HEK293 (cell line): ENCODE data around the gene ZNF211.
A peak's percentile ranks its signal among the peaks of the same experiment; 100 is the strongest.

Experiments
- EGR2 ChIP-seq: fragments of 450-650 bp; formaldehyde crosslinking; IDR thresholded peaks from 2 replicates; pipeline ENCODE4 v1.5.1; 2016; ENCODE audit warnings: low read depth, missing biosample characterization, missing genetic modification characterization
- GLIS1 ChIP-seq: fragments of 450-650 bp; formaldehyde crosslinking; IDR thresholded peaks from 2 replicates; pipeline ENCODE4 v1.5.1; 2016; ENCODE audit warnings: missing biosample characterization, missing genetic modification characterization
- GLIS2 ChIP-seq: fragments of 450-650 bp; formaldehyde crosslinking; IDR thresholded peaks from 2 replicates; pipeline ENCODE4 v1.5.1; 2016; ENCODE audit warnings: missing biosample characterization, missing genetic modification characterization
- KLF10 ChIP-seq: fragments of 450-650 bp; IDR thresholded peaks from 2 replicates; pipeline ENCODE4 v1.5.1; 2018; ENCODE audit warnings: missing biosample characterization, mild to moderate bottlenecking, missing genetic modification characterization
- KLF8 ChIP-seq: fragments of 450-650 bp; formaldehyde crosslinking; IDR thresholded peaks from 2 replicates; pipeline ENCODE4 v1.5.1; 2016; ENCODE audit warnings: missing biosample characterization, missing genetic modification characterization
- KLF9 ChIP-seq: fragments of 450-650 bp; formaldehyde crosslinking; IDR thresholded peaks from 2 replicates; pipeline ENCODE4 v1.5.1; 2016; ENCODE audit warnings: missing biosample characterization, missing genetic modification characterization, low read depth
- SP3 ChIP-seq: fragments of 450-650 bp; formaldehyde crosslinking; IDR thresholded peaks from 2 replicates; pipeline ENCODE4 v1.5.1; 2016; ENCODE audit warnings: missing biosample characterization, missing genetic modification characterization
- SP7 ChIP-seq: fragments of 450-650 bp; formaldehyde crosslinking; IDR thresholded peaks from 2 replicates; pipeline ENCODE4 v1.5.1; 2016; ENCODE audit warnings: missing biosample characterization, missing genetic modification characterization
- YY1 ChIP-seq: fragments of 450-650 bp; formaldehyde crosslinking; IDR thresholded peaks from 2 replicates; pipeline ENCODE4 v1.5.1; 2018; ENCODE audit warnings: missing biosample characterization, missing genetic modification characterization
- YY2 ChIP-seq: fragments of 450-650 bp; formaldehyde crosslinking; IDR thresholded peaks from 2 replicates; pipeline ENCODE4 v1.5.1; 2016; ENCODE audit warnings: missing biosample characterization, missing genetic modification characterization
- ZBTB49 ChIP-seq: fragments of 450-650 bp; formaldehyde crosslinking; IDR thresholded peaks from 2 replicates; pipeline ENCODE4 v1.5.1; 2016; ENCODE audit warnings: missing biosample characterization, missing genetic modification characterization, low read depth
- ZBTB8A ChIP-seq: fragments of 450-650 bp; formaldehyde crosslinking; IDR thresholded peaks from 2 replicates; pipeline ENCODE4 v1.5.1; 2016; ENCODE audit warnings: missing biosample characterization, missing genetic modification characterization
- ZFHX2 ChIP-seq: fragments of 450-650 bp; formaldehyde crosslinking; conservative IDR thresholded peaks from 2 replicates; pipeline ENCODE4 v1.5.1; 2016; ENCODE audit warnings: missing biosample characterization, missing genetic modification characterization
- ZNF121 ChIP-seq: fragments of 450-650 bp; formaldehyde crosslinking; IDR thresholded peaks from 2 replicates; pipeline ENCODE4 v1.5.1; 2016; ENCODE audit warnings: missing biosample characterization, missing genetic modification characterization
- ZNF140 ChIP-seq: fragments of 450-650 bp; formaldehyde crosslinking; IDR thresholded peaks from 2 replicates; pipeline ENCODE4 v1.5.1; 2016; ENCODE audit warnings: missing biosample characterization, missing genetic modification characterization
- ZNF174 ChIP-seq: fragments of 450-650 bp; formaldehyde crosslinking; IDR thresholded peaks from 2 replicates; pipeline ENCODE4 v1.5.0; 2017; ENCODE audit warnings: missing biosample characterization, mild to moderate bottlenecking, missing genetic modification characterization
- ZNF211 ChIP-seq: fragments of 450-650 bp; formaldehyde crosslinking; IDR thresholded peaks from 2 replicates; pipeline ENCODE4 v1.5.1; 2016; ENCODE audit warnings: low read depth, missing biosample characterization, missing genetic modification characterization
- ZNF335 ChIP-seq: fragments of 450-650 bp; formaldehyde crosslinking; conservative IDR thresholded peaks from 2 replicates; pipeline ENCODE4 v1.5.1; 2016; ENCODE audit warnings: missing biosample characterization, missing genetic modification characterization
- ZNF510 ChIP-seq: fragments of 450-650 bp; formaldehyde crosslinking; IDR thresholded peaks from 2 replicates; pipeline ENCODE4 v1.5.1; 2018; ENCODE audit warnings: mild to moderate bottlenecking, missing genetic modification characterization, missing biosample characterization; ENCODE audit not compliant: insufficient replicate concordance
- ZNF549 ChIP-seq: fragments of 450-650 bp; IDR thresholded peaks from 2 replicates; pipeline ENCODE4 v1.5.1; 2018; ENCODE audit warnings: missing biosample characterization, missing genetic modification characterization, mild to moderate bottlenecking, inconsistent platforms, moderate library complexity
- ZNF76 ChIP-seq: fragments of 450-650 bp; formaldehyde crosslinking; IDR thresholded peaks from 2 replicates; pipeline ENCODE4; 2016; ENCODE audit warnings: low read depth, missing biosample characterization, missing genetic modification characterization, borderline replicate concordance
- ZXDB ChIP-seq: fragments of 450-650 bp; formaldehyde crosslinking; IDR thresholded peaks from 2 replicates; pipeline ENCODE4 v1.5.1; 2016; ENCODE audit warnings: missing biosample characterization, missing genetic modification characterization
- TF ChIP-seq, protein P1 (sequence below): fragments of 450-650 bp; formaldehyde crosslinking; IDR thresholded peaks from 2 replicates; pipeline ENCODE4 v1.5.1; 2016; ENCODE audit warnings: missing biosample characterization, missing genetic modification characterization
- TF ChIP-seq, protein P2 (sequence below): fragments of 450-650 bp; formaldehyde crosslinking; IDR thresholded peaks from 2 replicates; pipeline ENCODE4 v1.5.1; 2016; ENCODE audit warnings: missing biosample characterization, missing genetic modification characterization, borderline replicate concordance
- TF ChIP-seq, protein P3 (sequence below): fragments of 450-650 bp; formaldehyde crosslinking; IDR thresholded peaks from 2 replicates; pipeline ENCODE4 v1.5.1; 2016; ENCODE audit warnings: missing biosample characterization, missing genetic modification characterization
- TF ChIP-seq, protein P4 (sequence below): sonication (generic); formaldehyde crosslinking; IDR thresholded peaks from 2 replicates; pipeline ENCODE4 v1.8.1; 2022; ENCODE audit warnings: mild to moderate bottlenecking, moderate library complexity, missing genetic modification reagents

The ZNF211 gene

DNA sequence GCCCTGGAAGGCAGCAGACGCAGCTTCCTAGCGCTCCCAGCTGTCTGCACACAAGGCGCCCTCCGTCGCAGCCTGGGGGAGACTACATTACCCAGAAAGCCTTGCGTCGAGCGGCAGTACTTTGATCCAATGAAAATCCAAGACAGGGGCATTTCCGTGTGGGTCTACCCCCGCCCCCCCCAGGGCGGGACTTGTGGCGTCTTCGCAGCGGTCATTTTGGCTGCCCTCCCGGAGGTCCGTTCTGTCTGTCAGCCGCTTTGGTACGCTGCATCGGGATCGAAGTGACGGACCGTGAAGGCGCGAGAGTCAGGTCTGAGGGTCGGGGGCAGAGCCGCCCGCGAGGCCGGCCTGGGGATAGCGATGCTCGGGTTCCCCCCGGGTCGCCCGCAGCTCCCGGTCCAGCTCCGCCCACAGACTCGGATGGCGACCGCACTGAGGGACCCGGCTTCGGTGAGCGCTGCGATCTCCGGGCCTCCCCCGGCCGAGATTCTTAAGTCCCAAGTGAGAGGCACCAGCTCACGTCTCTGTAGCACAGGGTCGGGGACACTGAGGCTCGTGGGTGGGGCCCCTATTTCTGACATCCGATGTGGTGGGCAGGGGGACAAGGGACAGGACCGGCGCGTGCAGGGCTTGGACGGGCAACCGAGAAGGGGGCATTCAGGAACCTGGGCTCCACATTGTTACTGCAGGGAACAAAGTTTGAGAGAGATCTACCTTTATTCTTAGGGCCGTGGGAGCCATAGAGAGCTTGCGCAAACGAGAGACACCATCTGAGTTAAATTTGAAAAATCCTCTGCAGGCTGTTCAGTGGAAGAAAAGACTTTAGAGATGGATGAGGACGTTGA lies at the start of gene ZNF211 (continued):
- TF ChIP-seq YY1 (peak; percentile 62; the same call in 1 of the 2 replicates), ZNF121 (tag by site-specific recombination) (no peak), GLIS1 (tag by site-specific recombination) (peak; percentile 74), SP3 (peak; percentile 98), ZNF549 (tag by site-specific recombination) (no peak), KLF8 (peak; percentile 93), EGR2 (tag by site-specific recombination) (peak; percentile 74), KLF10 (0 out of 2 replicates have a peak, but pooled peaks have one; percentile 34), ZNF211 (no peak), ZNF140 (tag by site-specific recombination) (no peak), SP7 (0 out of 2 replicates have a peak, but pooled peaks have one; percentile 25), ZFHX2 (tag by site-specific recombination) (peak; percentile 90), ZNF510 (tag by site-specific recombination) (no peak), ZNF335 (tag by site-specific recombination) (peak; percentile 97), KLF9 (peak; percentile 83), ZBTB8A (tag by site-specific recombination) (peak; percentile 46), GLIS2 (tag by site-specific recombination) (peak; percentile 73), ZNF76 (tag by site-specific recombination) (peak; percentile 94), ZNF174 (tag by site-specific recombination) (no peak), YY2 (tag by site-specific recombination) (peak; percentile 77), ZBTB49 (tag by site-specific recombination) (no peak), ZXDB (tag by site-specific recombination) (peak; percentile 78; the same call in 1 of the 2 replicates)
- TF ChIP-seq, protein P1, sequence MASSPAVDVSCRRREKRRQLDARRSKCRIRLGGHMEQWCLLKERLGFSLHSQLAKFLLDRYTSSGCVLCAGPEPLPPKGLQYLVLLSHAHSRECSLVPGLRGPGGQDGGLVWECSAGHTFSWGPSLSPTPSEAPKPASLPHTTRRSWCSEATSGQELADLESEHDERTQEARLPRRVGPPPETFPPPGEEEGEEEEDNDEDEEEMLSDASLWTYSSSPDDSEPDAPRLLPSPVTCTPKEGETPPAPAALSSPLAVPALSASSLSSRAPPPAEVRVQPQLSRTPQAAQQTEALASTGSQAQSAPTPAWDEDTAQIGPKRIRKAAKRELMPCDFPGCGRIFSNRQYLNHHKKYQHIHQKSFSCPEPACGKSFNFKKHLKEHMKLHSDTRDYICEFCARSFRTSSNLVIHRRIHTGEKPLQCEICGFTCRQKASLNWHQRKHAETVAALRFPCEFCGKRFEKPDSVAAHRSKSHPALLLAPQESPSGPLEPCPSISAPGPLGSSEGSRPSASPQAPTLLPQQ (tag by site-specific recombination) = no peak
- TF ChIP-seq, protein P2, sequence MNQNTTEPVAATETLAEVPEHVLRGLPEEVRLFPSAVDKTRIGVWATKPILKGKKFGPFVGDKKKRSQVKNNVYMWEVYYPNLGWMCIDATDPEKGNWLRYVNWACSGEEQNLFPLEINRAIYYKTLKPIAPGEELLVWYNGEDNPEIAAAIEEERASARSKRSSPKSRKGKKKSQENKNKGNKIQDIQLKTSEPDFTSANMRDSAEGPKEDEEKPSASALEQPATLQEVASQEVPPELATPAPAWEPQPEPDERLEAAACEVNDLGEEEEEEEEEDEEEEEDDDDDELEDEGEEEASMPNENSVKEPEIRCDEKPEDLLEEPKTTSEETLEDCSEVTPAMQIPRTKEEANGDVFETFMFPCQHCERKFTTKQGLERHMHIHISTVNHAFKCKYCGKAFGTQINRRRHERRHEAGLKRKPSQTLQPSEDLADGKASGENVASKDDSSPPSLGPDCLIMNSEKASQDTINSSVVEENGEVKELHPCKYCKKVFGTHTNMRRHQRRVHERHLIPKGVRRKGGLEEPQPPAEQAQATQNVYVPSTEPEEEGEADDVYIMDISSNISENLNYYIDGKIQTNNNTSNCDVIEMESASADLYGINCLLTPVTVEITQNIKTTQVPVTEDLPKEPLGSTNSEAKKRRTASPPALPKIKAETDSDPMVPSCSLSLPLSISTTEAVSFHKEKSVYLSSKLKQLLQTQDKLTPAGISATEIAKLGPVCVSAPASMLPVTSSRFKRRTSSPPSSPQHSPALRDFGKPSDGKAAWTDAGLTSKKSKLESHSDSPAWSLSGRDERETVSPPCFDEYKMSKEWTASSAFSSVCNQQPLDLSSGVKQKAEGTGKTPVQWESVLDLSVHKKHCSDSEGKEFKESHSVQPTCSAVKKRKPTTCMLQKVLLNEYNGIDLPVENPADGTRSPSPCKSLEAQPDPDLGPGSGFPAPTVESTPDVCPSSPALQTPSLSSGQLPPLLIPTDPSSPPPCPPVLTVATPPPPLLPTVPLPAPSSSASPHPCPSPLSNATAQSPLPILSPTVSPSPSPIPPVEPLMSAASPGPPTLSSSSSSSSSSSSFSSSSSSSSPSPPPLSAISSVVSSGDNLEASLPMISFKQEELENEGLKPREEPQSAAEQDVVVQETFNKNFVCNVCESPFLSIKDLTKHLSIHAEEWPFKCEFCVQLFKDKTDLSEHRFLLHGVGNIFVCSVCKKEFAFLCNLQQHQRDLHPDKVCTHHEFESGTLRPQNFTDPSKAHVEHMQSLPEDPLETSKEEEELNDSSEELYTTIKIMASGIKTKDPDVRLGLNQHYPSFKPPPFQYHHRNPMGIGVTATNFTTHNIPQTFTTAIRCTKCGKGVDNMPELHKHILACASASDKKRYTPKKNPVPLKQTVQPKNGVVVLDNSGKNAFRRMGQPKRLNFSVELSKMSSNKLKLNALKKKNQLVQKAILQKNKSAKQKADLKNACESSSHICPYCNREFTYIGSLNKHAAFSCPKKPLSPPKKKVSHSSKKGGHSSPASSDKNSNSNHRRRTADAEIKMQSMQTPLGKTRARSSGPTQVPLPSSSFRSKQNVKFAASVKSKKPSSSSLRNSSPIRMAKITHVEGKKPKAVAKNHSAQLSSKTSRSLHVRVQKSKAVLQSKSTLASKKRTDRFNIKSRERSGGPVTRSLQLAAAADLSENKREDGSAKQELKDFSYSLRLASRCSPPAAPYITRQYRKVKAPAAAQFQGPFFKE = no peak
- TF ChIP-seq, protein P3, sequence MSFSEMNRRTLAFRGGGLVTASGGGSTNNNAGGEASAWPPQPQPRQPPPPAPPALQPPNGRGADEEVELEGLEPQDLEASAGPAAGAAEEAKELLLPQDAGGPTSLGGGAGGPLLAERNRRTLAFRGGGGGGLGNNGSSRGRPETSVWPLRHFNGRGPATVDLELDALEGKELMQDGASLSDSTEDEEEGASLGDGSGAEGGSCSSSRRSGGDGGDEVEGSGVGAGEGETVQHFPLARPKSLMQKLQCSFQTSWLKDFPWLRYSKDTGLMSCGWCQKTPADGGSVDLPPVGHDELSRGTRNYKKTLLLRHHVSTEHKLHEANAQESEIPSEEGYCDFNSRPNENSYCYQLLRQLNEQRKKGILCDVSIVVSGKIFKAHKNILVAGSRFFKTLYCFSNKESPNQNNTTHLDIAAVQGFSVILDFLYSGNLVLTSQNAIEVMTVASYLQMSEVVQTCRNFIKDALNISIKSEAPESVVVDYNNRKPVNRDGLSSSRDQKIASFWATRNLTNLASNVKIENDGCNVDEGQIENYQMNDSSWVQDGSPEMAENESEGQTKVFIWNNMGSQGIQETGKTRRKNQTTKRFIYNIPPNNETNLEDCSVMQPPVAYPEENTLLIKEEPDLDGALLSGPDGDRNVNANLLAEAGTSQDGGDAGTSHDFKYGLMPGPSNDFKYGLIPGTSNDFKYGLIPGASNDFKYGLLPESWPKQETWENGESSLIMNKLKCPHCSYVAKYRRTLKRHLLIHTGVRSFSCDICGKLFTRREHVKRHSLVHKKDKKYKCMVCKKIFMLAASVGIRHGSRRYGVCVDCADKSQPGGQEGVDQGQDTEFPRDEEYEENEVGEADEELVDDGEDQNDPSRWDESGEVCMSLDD = 0 out of 2 replicates have a peak, but pooled peaks have one; percentile 56
- TF ChIP-seq, protein P4, sequence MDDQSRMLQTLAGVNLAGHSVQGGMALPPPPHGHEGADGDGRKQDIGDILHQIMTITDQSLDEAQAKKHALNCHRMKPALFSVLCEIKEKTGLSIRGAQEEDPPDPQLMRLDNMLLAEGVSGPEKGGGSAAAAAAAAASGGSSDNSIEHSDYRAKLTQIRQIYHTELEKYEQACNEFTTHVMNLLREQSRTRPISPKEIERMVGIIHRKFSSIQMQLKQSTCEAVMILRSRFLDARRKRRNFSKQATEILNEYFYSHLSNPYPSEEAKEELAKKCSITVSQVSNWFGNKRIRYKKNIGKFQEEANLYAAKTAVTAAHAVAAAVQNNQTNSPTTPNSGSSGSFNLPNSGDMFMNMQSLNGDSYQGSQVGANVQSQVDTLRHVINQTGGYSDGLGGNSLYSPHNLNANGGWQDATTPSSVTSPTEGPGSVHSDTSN = peak; percentile 99
